ENCODE data around the gene KIAA1217.

KIAA1217 gene

GRCh38 chr10:24249829-24250415 lies 41.0 kb downstream of the KIAA1217 start:
- no peak overlapping the region for H3K4me3 ChIP-seq (replicated peaks; ENCODE audit: low read depth, low read length)
- no peak for DNase-seq (ENCODE audit: extremely low read depth, low read depth)
- no peak for TF ChIP-seq CTCF (IDR thresholded peaks at IDR 0.05; ENCODE audit: low read depth, low read length, missing control alignments)

GRCh38 chr10:24251547-24251946 lies 42.6 kb downstream of the KIAA1217 start:
- TF ChIP-seq CTCF (IDR thresholded peaks at IDR 0.05; ENCODE audit: low read depth, low read length, missing control alignments), result no peak
- no peak for DNase-seq (ENCODE audit: extremely low read depth, low read depth)
- H3K4me3 ChIP-seq (replicated peaks; ENCODE audit: low read depth, low read length), result no peak overlapping the region

- H3K4me3 ChIP-seq (replicated peaks; ENCODE audit: low read depth, low read length), result no peak overlapping the region
- no peak for TF ChIP-seq CTCF (IDR thresholded peaks at IDR 0.05; ENCODE audit: low read depth, low read length, missing control alignments)
- peak; percentile 27 for DNase-seq (ENCODE audit: extremely low read depth, low read depth)
Observed at GRCh38 chr10:24254180-24254579, 45.2 kb downstream of the KIAA1217 start.

GRCh38 chr10:24255115-24255880 lies 46.4 kb downstream of the KIAA1217 start:
- H3K4me3 ChIP-seq (replicated peaks; ENCODE audit: low read depth, low read length), result no peak overlapping the region
- no peak for TF ChIP-seq CTCF (IDR thresholded peaks at IDR 0.05; ENCODE audit: low read depth, low read length, missing control alignments)
- DNase-seq (ENCODE audit: extremely low read depth, low read depth), result no peak

GRCh38 chr10:24255881-24256311 lies 47.0 kb downstream of the KIAA1217 start:
- H3K4me3 ChIP-seq (replicated peaks; ENCODE audit: low read depth, low read length), result no peak overlapping the region

GRCh38 chr10:24256619-24257107 lies 47.7 kb downstream of the KIAA1217 start:
- no peak overlapping the region for H3K4me3 ChIP-seq (replicated peaks; ENCODE audit: low read depth, low read length)
- TF ChIP-seq CTCF (IDR thresholded peaks at IDR 0.05; ENCODE audit: low read depth, low read length, missing control alignments), result no peak
- no peak for DNase-seq (ENCODE audit: extremely low read depth, low read depth)

More at GRCh38 chr10:24255881-24256311, 47.0 kb downstream of the KIAA1217 start:
- no peak for TF ChIP-seq CTCF (IDR thresholded peaks at IDR 0.05; ENCODE audit: low read depth, low read length, missing control alignments)
- DNase-seq (ENCODE audit: extremely low read depth, low read depth), result no peak

Measured in HFF-Myc (cell line).